HepG2 (cell line): ENCODE results near the gene S100Z.

Experiments
- HDAC6 ChIP-seq: fragments of 200-600 bp; sonication (generic); IDR thresholded peaks from 2 replicates; pipeline ENCODE4 v1.7.0; 2017; ENCODE audit warnings: mild to moderate bottlenecking, antibody characterized with exemption, low read length, low read depth
- JUNB ChIP-seq: sonication (generic); formaldehyde crosslinking; IDR thresholded peaks from 2 replicates; pipeline ENCODE4 v1.8.0; 2022; ENCODE audit warnings: missing genetic modification reagents, mild to moderate bottlenecking, borderline replicate concordance
- NFIC ChIP-seq: IDR thresholded peaks from 2 replicates; pipeline ENCODE4 v1.6.1; 2012; ENCODE audit warnings: mild to moderate bottlenecking, low read length, inconsistent platforms
- SNAPC2 ChIP-seq: sonication (generic); formaldehyde crosslinking; IDR thresholded peaks from 2 replicates; pipeline ENCODE4 v1.8.1; 2022; ENCODE audit warnings: mild to moderate bottlenecking, missing genetic modification reagents
- ZKSCAN8 ChIP-seq: IDR thresholded peaks from 2 replicates; pipeline ENCODE4 v1.6.1; 2016; ENCODE audit warnings: borderline replicate concordance, missing genetic modification reagents, missing compliant biosample characterization
- ZNF20 ChIP-seq: sonication (generic); formaldehyde crosslinking; IDR thresholded peaks from 2 replicates; pipeline ENCODE4 v1.4.0; 2020; ENCODE audit warnings: mild to moderate bottlenecking, moderate library complexity, missing genetic modification reagents
- ZNF83 ChIP-seq: sonication (generic); formaldehyde crosslinking; IDR thresholded peaks from 2 replicates; pipeline ENCODE4 v1.4.0; 2020; ENCODE audit warnings: missing genetic modification reagents, mild to moderate bottlenecking, borderline replicate concordance
- TF ChIP-seq, protein P1 (sequence below): sonication (generic); formaldehyde crosslinking; IDR thresholded peaks from 2 replicates; pipeline ENCODE4 v1.4.0; 2020; ENCODE audit warnings: missing genetic modification reagents
- TF ChIP-seq, protein P2 (sequence below): sonication (generic); formaldehyde crosslinking; IDR thresholded peaks from 2 replicates; pipeline ENCODE4 v1.5.0; 2020; ENCODE audit warnings: mild to moderate bottlenecking, missing genetic modification reagents, moderate library complexity
- TF ChIP-seq, protein P3 (sequence below): sonication (generic); formaldehyde crosslinking; IDR thresholded peaks from 2 replicates; pipeline ENCODE4 v1.8.0; 2022; ENCODE audit warnings: missing genetic modification reagents, mild to moderate bottlenecking, borderline replicate concordance

DNA sequence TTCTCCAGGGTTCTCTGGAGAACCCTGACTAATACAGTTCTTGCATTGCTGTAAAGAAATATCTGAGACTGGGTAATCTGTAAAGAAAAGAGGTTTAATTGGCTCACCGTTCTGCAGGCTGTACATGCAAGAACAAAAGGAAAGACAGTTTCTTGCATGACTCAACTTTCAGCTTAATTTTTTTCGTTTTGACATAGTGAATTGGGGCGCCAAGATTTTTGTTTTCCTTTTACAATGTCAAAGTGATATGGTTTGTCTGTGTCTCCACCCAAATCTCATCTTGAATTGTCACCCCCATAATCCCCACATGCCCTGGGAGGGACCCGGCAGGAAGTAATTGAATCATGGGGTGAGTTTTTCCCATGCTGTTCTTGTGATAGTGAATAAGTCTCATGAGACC is 91.2 kb downstream of the S100Z start:
- TF ChIP-seq HDAC6 (no peak), NFIC (no peak), ZKSCAN8 (no peak), JUNB (no peak), SNAPC2 (CRISPR knock-in tag) (no peak), ZNF83 (no peak), ZNF20 (CRISPR knock-in tag) (no peak)
- TF ChIP-seq, protein P1, sequence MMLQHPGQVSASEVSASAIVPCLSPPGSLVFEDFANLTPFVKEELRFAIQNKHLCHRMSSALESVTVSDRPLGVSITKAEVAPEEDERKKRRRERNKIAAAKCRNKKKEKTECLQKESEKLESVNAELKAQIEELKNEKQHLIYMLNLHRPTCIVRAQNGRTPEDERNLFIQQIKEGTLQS (CRISPR knock-in tag), result no peak
- TF ChIP-seq, protein P2, sequence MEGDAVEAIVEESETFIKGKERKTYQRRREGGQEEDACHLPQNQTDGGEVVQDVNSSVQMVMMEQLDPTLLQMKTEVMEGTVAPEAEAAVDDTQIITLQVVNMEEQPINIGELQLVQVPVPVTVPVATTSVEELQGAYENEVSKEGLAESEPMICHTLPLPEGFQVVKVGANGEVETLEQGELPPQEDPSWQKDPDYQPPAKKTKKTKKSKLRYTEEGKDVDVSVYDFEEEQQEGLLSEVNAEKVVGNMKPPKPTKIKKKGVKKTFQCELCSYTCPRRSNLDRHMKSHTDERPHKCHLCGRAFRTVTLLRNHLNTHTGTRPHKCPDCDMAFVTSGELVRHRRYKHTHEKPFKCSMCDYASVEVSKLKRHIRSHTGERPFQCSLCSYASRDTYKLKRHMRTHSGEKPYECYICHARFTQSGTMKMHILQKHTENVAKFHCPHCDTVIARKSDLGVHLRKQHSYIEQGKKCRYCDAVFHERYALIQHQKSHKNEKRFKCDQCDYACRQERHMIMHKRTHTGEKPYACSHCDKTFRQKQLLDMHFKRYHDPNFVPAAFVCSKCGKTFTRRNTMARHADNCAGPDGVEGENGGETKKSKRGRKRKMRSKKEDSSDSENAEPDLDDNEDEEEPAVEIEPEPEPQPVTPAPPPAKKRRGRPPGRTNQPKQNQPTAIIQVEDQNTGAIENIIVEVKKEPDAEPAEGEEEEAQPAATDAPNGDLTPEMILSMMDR (CRISPR knock-in tag), result no peak
- TF ChIP-seq, protein P3, sequence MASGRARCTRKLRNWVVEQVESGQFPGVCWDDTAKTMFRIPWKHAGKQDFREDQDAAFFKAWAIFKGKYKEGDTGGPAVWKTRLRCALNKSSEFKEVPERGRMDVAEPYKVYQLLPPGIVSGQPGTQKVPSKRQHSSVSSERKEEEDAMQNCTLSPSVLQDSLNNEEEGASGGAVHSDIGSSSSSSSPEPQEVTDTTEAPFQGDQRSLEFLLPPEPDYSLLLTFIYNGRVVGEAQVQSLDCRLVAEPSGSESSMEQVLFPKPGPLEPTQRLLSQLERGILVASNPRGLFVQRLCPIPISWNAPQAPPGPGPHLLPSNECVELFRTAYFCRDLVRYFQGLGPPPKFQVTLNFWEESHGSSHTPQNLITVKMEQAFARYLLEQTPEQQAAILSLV (CRISPR knock-in tag), result no peak
